ENCODE data around the gene PRR36.
A peak's percentile ranks its signal among the peaks of the same experiment; 100 is the strongest.

Gene PRR36

DNA sequence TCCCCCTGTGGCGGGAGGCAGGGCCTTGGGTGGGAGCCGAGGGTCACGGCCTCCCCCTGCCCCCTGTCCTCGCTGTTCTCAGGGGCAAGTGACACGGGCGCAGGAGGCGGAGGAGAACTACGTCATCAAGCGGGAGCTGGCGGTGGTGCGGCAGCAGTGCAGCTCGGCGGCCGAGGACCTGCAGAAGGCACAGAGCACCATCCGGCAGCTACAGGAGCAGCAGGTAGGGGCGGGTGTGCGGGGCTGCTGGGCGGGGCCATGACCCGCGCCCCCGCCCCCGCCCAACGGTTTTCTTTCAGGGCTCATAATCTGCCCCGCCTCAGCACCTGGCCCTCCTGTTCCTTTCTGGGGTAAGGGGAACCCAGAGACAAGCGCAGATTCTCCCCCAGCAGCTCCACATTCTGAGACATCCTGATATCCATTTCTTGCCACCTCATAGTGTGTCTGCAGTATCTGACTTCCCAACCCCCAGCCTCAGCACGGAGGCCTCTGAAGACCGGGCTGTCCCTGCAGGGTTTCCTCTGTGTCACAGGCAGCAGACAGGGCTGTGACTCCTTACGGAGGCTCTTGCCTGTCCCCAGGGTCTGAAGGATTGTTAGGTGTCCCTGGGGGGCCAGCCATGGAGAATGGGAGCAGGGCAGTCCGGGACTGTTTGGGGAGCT, 15.9 kb downstream of the PRR36 start:
- no peak for DNase-seq

DNA sequence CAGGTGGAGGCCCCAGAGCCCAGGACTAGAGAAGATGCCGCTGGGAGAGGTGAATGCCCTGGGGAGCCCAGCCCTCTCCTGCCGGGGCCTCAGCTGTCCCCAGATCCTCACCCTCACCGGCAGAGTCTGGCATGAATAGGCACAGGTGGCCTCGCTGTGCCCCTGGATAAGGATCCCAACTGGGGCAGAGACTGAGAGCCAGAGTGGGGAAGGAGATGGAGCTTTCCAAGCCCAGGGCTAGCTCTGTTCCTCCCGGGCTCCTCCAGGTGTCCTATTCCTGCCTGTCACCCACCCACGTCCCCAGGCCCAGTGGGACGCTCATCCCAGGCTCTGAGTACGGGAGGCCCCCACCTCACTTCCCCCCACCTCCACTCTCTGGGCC, 16.5 kb downstream of the PRR36 start:
- no peak for DNase-seq

DNA sequence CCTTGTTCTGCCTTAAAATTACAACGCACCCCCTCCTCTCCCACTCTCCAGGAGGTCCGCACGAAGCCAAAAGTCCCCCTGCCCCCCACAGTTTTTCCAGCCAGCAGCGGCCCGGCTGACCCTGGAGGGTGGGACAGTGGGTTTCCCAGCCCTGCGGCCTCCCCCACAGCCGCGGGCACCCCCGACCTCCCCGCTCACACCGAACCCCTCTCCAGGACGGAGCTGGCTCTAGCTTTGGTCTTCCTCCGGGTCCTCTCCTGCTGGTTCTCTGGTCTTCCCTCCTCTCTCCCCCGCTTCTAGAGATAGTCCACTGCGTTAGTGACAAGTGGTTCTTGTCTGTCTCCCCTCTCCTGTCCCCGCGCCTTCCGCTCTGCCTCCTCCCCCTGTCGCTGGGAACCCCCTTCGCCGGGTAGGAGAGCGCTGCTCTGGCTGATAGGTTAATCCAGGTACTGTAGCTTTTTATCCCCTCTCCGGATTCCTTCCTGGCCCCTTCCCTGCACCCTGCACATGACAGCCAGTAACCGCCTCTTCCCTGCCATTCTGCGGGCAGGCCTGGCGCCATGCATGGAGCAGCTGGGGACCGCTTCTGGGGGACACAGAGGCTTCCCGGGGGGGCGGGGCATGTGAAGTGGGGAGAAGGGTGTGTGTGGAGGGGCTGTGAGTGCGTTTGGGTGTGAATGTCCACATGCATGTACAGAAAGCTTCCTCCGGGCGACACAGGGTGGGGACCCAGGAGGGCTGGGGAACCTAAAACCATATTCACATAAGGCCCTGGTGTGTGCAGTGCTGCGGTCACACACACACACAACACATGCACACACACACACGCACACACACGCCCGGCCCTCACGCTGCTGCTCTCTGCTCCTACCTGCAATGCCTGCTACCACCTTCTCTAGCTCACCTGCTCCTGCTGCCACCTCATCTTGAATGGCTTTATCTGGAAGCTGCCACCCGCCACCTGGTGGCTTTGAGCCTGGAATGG, 17.2 kb downstream of the PRR36 start:
- DNase-seq: no peak

DNA sequence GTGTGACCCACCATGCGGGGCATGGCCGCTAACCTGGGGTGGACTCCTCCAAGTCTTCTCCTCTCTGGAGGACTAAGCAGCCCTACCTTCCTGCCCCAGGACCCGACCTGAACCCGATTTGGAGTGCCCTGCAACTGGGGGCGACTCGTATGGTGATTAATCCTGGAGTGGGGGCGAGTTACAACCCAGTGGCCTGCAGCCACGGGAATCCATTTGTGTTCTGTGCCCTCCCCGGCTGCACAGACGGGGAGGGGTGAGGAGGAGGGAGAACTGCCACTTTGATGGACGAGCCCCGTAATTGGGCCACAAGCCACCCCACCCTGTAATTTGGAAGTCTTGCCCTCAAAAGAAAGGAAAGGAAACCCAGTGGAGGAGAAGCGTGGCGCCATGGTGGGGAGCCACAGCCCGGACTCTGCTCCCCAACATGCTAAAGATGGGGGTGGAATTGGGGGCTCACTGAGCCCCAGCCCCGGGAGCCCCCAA, 18.0 kb downstream of the PRR36 start:
- no peak for DNase-seq

DNA sequence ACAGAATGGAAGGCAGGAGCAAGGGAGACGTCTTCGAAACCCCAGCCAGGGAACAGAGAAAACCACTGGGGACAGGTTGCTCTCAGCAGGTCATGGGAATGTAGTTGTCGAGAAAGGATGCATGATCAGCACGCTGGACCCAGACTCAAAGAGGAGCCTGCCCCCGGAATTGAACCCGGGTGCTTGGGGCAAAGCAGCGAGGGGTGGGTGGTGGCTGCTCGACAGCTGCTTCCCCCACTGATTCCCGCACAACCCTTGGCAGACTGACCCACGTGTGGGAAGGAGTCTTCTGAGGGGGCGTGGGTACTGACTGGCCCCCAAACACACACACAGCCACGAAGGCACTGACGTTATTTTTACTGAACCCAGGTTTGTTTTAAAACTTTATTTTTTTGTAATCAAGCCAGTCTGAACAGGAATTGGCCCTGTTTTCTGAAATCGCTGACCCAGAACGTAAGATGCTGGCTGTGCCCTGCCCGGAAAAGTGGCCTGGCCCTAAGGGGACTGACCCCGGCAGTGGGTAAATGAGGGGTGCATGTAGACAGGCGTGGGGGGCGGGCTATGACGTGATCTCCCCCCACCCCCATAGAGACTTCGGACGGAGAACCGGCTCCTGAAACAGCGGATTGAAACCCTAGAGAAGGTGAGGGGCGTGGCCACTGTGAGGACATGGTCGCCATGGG, 18.6 kb downstream of the PRR36 start:
- no peak for DNase-seq

DNA sequence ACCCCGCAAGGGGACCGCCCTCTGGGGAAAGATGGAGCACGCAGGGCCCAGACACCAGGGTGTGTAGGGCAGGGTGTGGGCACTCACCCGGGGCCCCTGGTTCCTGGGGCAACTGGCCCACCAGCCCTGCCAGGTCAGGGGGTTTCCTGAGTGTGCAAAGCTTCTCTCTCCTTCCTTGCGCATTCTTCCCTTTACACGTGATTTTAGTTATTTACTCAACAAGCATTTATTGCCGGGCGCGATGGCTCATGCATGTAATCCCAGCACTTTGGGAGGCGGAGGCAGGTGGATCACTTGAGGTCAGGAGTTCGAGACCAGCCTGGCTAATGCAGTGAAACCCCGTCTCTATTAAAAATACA, 20.4 kb downstream of the PRR36 start:
- DNase-seq: no peak

DNA sequence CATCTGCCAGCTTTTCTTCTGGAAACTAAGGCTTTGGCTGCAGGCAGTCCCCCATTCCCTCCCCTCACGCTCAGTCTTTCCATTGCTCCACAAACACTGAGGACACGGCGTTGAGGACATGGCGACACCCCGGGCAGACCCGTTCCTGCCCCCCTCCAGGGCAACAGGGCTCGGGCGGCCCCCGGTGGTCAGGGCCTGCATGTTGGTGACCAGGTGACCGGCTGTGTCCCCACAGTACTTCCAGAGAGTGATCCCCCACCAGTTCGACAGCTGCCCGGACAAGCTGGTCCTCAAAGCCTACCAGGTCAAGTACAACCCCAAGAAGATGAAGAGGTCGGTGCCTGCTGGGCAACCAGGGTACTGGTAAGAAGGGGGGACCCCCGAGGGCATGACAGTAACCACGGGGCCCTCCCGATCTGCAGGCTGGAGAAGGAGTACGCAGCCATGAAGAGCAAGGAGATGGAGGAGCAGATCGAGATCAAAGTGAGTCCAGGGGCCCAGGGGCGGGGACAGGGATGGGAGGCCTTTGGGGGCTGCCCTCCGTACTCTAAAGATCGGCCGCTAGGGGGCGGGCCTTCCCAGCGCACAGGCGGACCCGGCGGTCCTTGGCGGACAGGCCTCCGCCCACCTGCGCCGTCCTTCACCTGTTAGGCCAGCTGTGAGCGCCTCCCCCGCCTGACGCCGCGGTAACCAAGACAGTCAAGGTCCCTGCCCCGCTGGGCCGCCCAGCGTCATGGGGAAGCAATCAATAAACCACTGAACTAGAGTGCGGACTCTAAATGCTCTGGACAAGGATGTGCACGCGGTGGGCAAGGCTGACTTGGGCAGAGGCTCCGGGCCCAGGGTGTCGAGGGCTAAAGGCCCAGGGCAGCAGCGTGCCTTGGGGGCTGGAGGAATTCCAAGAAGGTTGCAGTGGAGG, 21.1 kb downstream of the PRR36 start:
- DNase-seq: peak; percentile 22

DNA sequence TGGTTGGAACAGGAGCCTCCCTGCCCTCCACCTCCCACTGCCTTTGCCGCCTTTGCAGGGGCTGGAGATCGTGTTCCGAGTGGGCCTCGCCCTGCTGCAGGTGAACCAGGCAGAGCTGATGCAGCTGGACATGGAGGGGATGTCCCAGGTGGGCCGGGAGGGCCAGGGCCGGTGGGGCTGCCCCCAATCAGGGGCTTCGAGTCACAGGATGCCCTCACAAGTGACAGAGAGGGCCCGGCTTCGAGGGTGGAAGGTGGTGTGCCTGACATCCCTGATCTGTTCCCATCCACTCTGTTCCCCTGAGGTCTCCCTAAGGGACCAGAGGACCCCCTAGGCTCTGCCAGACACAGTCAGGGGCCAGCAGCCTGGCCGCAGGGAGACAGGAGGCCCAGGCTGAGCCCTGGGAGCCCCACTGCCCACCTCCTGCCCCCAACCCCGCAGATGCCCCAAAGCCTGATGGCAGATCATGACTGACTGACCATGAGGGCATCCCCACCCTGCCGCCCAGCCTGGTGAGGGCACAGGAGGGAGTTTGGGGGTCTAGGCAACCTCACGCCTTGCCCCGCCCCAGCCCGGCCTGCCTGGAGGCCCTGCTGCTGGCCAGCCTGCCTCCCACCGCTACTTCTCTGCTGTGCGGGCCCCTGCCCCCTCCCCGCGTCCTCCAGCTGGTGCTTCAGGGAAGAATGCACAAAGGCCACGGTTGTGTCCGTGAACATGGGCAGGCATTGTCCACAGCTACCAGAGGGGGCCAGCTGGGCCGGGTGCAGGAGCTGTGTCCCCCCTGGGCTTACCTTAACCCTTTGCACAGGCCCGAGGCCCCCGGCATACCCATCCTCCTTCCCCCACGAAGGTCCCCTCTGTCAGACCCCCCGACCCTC, 22.3 kb downstream of the PRR36 start:
- no peak for DNase-seq

DNA sequence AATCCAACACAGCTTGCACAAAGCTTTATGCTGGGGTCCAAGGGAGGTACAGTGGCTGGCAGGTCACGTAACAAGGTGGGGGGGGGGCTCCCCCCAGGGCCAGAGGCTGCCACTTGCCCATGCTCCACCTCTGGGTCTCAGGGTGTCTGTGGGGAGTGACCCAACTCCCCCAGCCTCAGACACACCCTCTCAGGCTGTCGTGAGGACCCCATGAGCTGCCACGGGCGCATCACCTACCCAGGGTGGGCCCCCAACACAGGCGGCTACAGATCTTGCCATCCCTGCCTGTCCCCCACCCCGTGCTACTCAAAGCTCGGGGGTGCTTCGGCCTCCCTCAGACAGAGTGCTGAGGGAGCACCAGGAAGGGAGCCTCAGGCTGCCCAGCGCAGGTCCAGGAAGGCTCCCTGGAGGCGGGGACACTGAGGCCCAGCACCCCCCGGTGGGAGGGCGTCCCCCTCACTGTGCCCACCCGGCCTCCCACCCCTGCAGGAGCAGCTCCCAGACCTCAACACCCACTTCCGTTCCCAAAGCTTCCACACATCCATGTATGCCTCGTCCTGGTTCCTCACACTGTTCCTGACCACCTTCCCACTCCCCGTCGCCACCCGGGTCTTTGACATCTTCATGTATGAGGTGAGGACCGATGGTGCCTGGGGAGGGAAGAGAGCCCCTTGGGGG, 23.1 kb downstream of the PRR36 start:
- DNase-seq: no peak

DNA sequence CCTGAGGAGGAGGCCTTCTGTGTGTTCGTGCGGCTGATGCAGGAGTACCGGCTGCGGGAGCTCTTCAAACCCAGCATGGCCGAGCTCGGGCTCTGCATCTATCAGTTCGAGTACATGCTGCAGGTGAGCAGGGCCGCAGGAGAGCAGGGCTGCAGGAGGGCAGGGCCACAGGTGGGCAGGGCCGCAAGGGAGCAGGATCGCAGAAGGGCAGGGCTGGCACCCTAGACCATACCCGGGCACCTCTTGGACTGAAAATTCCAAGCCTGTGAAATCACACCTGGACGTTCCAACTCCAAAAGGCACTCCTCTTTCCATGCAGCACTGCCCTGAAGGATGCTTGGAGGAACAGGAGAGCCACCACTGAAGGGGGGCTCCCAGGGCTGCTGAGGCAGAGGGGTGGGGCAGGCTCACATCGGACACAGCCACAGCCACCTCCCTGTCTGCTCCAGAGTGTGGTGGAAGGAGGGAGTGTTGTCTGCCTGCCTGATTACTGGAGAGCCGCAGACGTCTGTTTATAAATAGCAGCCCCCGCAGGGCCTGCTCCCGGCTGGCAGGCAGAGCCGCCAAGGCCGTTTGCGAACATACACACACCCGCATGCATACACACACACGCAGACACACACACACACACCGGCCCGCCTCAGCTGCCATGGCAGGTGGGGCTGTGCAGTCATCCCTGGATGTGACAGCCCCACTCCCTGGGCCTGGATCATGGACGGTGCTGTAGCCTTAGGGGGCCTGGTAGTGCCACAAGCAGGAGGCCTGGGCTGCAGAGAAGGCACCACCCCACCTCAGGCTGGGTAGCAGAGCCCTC, 24.0 kb downstream of the PRR36 start:
- DNase-seq: peak; percentile 17

DNA sequence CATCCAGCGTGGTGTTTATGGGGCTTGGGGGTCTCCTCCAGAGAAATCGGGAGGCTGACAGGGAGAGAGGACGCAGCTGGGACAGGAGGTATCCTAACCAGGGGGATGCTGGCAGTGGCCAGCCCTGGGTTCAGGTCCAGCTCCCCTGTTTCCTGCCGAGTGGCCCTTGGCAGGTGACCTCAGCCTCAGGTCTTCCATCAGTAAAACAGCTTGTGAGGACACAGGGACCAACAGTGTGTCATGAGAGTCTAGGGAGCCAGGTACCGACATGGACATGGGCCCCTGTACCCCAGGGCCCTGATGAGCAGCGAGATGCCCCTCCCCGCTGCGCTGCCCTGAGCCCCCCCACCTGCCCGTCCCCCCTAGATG, 24.6 kb downstream of the PRR36 start:
- DNase-seq: no peak

DNA sequence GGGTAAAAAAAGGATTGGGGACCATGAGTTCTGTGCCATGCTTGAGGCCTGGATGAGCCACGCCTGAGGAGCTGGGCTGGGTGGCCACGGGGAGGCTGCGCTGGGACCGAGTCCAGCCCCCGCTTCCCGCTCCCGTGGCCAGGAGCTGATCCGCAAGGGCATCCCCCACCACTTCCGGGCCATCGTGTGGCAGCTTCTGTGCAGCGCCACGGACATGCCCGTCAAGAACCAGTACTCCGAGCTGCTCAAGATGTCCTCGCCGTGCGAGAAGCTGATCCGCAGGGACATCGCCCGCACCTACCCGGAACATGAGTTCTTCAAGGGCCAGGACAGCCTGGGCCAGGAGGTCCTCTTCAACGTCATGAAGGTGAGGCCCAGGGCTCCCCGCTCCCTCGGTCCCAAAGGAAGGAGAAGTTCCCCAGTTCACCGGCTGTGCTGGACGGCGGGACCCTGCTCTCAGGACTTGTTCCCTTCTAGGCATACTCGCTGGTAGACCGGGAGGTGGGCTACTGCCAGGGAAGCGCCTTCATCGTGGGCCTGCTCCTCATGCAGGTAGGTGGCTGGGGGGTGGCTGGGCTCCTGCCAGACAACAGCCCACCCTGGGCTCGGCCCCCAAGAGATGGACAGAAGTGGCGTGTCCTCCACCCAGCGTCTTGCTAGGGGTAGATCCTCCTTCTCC, 25.3 kb downstream of the PRR36 start:
- no peak for DNase-seq

DNA sequence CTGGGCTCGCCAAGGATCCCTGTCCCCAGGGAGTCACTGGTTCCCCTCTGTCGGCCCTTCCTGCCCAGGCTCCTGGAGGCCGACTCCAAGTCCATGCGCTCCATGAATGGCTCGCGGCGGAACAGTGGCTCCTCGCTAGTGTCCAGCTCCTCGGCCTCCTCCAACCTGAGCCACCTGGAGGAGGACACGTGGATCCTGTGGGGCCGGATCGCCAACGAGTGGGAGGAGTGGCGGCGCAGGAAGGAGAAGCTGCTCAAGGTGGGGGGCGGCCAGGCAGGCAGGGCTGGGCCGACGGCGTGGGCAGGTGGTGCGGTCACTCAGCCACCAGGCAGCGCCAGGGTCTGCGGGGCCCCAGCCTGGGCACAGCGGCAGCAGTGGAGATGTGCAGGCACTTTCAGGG, 26.5 kb downstream of the PRR36 start:
- DNase-seq: no peak

DNA sequence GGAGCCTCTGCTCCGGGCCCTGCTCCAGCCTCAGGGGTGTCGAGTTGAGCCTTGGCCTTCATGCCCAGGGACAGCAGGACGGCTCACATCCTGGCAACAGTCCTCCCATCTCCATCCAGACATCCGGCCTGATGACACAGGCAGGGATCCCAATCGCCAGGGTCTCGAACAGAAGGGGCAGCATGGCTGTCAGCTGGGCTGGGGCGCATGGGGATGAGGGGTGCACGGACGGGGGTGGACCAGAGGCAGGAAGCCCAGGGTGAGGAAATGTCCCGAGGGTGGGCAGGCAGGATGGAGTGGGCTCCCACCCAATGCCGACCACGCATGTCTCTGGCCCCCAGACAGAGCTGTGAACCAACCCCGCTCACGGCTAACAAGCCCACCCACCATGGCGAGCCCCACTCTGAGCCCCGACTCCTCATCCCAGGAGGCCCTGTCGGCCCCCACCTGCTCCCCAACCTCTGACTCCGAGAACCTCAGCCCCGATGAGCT, 28.0 kb downstream of the PRR36 start:
- no peak for DNase-seq

DNA sequence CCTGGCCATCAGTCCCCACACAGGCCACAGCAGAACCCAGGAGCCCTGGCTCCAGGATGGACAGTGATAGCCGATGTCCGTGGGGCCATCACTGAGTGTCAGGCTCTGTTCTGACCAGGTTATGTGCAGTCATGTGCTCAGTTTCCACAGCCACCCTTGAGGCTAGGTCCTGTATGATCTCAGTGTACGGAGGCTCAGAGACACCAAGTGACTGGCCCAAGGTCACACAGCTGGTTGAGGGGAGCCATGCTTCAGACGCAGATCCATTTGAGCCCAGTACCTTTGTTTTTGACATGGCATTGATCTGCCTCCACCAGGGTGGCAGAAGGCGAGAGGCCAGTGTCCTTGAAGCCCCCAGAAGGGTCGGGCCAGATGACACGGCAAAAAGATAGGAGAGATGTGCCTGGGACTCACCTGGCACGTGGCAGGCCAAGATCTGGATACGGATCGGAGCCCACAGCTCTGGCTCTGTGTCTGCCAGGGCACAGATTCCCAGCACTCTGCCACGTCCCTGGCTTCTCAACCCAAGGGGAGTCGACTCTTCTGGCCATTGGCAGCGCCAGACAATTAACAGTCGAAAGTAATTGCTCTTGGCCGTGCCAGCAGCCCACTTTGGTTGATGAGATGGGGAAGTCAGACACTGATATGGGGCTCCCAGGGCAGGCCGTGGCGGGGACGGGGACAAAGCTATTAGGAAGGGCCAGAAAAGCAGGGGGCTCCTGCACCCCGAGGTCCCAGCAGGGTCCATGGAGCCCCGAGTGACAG, 28.6 kb downstream of the PRR36 start:
- no peak for DNase-seq

DNA sequence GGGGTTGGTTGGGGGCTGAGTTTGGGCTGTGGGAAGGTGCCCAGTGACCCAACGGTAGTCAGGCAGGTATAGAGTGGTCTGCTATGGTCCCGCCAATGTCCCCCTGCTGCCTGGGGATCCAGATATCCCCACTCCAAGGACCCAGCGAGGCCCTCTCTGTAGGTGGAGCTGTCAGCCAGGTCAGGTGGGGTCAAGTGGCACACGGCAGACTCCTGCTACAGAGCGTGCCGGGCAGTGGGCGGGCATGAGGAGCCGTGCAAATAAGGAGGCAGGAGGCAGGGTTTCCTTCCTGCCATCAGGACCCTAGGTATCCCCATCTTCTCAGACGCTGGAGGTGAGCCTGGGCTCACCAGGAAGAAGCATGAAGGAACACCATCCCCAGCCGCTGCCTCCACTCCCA, 29.2 kb downstream of the PRR36 start:
- no peak for DNase-seq

DNA sequence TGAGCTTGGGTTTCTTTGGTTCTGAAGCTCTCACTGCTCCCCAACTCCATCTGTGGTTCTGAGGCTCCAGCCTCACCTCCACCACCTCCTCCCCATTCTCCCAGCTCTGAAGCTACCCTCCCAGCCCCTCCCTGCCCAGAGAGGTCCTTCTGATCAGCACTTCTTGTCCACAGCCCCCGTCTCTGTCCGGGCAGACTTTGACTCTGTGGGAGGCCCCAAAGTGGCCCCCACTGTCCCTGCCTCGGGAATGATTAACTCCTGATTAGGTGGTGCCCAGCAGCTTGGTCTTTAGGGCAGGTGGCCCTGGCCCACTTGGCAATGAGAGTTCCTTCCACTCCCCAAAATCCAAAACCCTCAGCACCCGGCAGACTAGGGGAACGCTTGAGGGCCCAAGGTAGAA, 29.8 kb downstream of the PRR36 start:
- DNase-seq: no peak

DNA sequence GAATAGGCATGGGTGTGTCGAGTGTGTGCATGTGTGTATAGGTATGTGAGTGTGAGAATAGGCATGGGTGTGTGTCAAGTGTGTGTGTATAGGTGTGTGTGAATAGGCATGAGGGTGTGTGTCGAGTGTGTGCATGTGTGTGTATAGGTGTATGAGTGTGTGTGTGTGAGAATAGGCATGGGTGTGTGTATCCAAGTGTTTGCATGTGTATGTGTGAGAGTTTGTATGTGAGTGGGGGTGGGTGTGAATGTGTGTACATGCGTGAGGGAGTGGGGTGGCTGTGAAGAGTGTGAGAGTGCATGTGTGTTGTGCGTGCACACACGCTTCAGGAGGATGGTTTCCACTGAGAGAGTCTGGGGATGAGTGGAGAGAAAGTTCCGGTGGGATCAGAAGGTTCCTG, 30.7 kb downstream of the PRR36 start:
- DNase-seq: no peak

All from MV-4-11 (cell line).